Esophagus (tissue), 2 donors: ENCODE data around the gene VIPR2. TPM values are rescaled to one million over a fixed set of nuclear protein-coding genes. Genes with fewer than 3 reads are reported as not detected.

Source experiments
- H3K27ac ChIP-seq, 2 donors: one replicate each; pipeline ENCODE4 v1.5.1; 2013; ENCODE audit warnings: low read depth in 2 of 2, mild to moderate bottlenecking in 2 of 2, inconsistent platforms in 1 of 2, low read length in 1 of 2, moderate library complexity in 1 of 2
- H3K27me3 ChIP-seq, 2 donors: one replicate each; pipeline ENCODE4 v1.6.1; 2013; ENCODE audit warnings: low read length in 2 of 2, control low read depth in 1 of 2, mild to moderate bottlenecking in 1 of 2; ENCODE audit not compliant: insufficient read depth in 2 of 2, control insufficient read depth in 1 of 2
- H3K36me3 ChIP-seq, 2 donors: one replicate each; pipeline ENCODE4 v1.6.1; 2013; ENCODE audit warnings: low read length in 1 of 2; ENCODE audit not compliant: control insufficient read depth in 2 of 2, insufficient read depth in 2 of 2
- H3K4me1 ChIP-seq, 2 donors: one replicate each; pipeline ENCODE4 v1.6.1; 2013; ENCODE audit warnings: low read length in 1 of 2; ENCODE audit not compliant: control insufficient read depth in 2 of 2, insufficient read depth in 2 of 2
- H3K4me3 ChIP-seq, 2 donors: one replicate each; pipeline ENCODE4 v1.5.1; 2013; ENCODE audit warnings: low read length in 2 of 2, mild to moderate bottlenecking in 2 of 2, low read depth in 1 of 2, moderate library complexity in 1 of 2
- H3K9me3 ChIP-seq, 2 donors: one replicate each; pipeline ENCODE4 v1.6.1; 2013; ENCODE audit warnings: mild to moderate bottlenecking in 2 of 2, low read depth in 1 of 2, low read length in 1 of 2, moderate library complexity in 1 of 2; ENCODE audit not compliant: control insufficient read depth in 2 of 2, insufficient read depth in 1 of 2
- WGBS, 2 donors: extraction: QIAGEN DNeasy Blood & Tissue Kit; methylation state at CpG; one replicate each; pipeline ENCODE4 v1.1.7; 2013; 5-methylcytosine and 5-hydroxymethylcytosine counted together
- polyA plus RNA-seq, 2 donors: library from polyadenylated mRNA; stranded (reverse); fragments of 200-250 nt; gene quantifications; one replicate each; pipeline ENCODE4 v1.2.3, GENCODE V29; 2013
- donor health status: healthy with polysubstance abuse.
- donor health status: Bipolar disorder and iron deficiency.

Gene VIPR2
- polyA plus RNA-seq, 2 donors: 0.39 to 0.40 TPM

DNA sequence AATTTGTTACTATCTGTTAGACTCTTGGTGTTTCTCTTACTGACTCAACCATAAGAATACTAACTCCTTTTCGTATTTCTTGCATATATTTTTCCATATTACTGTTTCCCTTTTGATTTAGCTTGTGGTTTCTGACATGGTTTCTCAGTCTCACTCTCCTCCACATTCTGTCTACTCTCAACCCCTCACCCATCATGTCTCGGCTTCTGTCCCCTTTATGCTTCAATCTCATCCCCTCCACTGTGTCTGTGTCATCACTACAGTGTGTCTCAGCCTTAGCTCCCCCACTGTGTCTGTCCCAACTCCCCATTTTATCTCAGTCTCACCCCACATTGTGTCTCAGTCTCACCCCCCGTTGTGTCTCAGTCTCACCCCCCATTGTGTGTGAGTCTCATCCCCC is 126.9 kb downstream of the VIPR2 start:
- Histone ChIP-seq H3K9me3 (no peaks in the 10 kb centered on the region), H3K4me3 (no peak overlapping the region), H3K27ac (no peak overlapping the region), H3K36me3 (no peaks in the 10 kb centered on the region), H3K27me3 (no peaks in the 10 kb centered on the region), H3K4me1 (peaks cover 0 to 7% of the 10 kb centered on the region in 2 donors)
- WGBS, 2 donors: 67 to 78% methylated on average over 3 of the region's 3 CpGs

DNA sequence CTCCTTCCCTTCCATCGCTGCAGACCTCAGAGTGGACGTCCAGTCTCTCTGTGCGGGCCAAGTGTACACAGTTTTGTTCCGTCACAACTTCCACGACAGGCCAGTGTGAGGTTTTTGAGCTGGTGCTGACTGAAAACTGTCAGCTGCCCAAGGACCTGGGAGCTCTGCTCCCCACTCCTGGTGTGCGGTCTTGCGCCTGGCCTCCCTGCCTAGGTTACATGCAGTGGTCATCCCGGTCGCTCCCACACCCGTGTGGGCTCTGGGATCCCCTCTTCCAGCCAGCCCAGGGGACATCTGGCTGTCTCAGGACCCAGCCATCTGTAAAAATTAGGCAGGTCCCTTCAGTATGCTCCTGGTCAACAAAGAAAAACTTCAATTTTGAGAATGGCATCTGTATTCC is 127.5 kb downstream of the VIPR2 start:
- no peaks in the 10 kb centered on the region for H3K36me3 ChIP-seq
- no peak overlapping the region for H3K27ac ChIP-seq
- H3K27me3 ChIP-seq: no peaks in the 10 kb centered on the region
- 91 to 92% methylated on average over 10 of the region's 10 CpGs for WGBS, 2 donors
- no peak overlapping the region for H3K4me3 ChIP-seq
- peaks cover 0 to 8% of the 10 kb centered on the region in 2 donors for H3K4me1 ChIP-seq
- no peaks in the 10 kb centered on the region for H3K9me3 ChIP-seq

DNA sequence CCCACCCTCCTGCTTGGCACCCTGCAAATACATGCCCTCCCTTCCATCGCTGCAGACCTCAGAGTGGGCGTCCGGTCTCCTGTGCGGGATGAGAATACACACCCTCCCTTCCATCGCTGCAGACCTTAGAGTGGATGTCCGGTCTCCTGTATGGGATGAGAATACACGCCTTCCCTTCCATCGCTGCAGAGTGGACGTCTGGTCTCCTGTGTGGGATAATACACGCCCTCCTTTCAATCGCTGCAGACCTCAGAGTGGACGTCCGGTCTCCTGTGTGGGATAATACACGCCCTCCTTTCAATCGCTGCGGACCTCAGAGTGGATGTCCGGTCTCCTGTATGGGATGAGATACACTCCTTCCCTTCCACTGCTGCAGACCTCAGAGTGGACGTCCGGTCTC is 128.1 kb downstream of the VIPR2 start:
- Histone ChIP-seq H3K36me3 (no peaks in the 10 kb centered on the region), H3K27me3 (no peaks in the 10 kb centered on the region), H3K27ac (no peak overlapping the region), H3K9me3 (no peaks in the 10 kb centered on the region), H3K4me1 (peaks cover 0 to 8% of the 10 kb centered on the region in 2 donors), H3K4me3 (no peak overlapping the region)
- 87 to 92% methylated on average over 19 of the region's 19 CpGs for WGBS, 2 donors

DNA sequence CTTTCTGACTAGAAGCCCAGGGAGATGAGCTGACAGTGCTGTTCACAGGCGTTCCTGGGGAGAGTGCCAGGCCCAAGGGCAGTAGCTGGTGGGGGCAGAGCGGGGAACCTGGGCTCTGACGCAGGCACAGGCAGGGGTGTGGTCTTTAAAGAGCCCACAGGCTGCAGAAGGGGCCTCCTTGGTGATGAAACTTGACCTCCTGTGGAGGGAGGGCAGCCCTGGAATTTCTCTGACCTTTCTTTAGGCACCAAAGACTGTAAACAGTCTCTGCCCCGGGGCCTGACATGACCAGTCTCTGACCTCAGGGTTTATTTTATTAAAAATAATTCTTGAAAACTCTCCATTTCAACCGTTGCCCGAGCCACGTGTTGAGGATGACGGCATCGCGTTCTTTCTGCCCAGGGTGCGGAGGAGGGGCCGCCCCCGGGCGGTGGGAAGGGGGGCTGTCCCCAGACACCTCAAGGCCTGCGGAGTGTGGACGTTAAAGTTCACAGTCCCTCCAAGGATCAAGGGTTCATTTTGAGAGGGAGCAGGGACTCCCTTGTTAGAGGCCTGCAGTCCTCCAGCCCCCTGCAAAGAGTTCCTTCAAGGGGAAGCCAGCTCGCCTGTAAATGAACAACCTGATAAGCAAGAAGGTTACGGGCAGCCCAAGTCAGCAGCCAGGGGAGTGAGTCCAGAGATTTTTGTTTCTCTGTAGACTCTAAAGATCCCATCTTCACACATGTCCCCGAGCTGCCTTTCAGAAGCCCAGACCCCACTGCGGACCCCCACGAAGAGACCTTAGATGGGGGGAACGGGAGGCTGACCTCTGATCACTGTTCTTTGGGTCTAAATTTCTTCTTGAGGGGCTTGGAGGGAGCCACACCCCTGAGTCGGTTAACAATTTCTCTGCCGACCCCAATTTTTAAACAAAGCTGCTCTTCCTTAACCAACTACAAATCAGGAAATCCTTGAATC is 128.9 kb downstream of the VIPR2 start:
- no peak overlapping the region for H3K4me3 ChIP-seq
- H3K9me3 ChIP-seq: no peaks in the 10 kb centered on the region
- H3K27ac ChIP-seq: peak overlapping the region in 1 of 2 donors; percentile 50
- H3K4me1 ChIP-seq: peaks cover 0 to 8% of the 10 kb centered on the region in 2 donors
- 42 to 45% methylated on average over 24 of the region's 24 CpGs for WGBS, 2 donors
- no peaks in the 10 kb centered on the region for H3K27me3 ChIP-seq
- no peaks in the 10 kb centered on the region for H3K36me3 ChIP-seq

DNA sequence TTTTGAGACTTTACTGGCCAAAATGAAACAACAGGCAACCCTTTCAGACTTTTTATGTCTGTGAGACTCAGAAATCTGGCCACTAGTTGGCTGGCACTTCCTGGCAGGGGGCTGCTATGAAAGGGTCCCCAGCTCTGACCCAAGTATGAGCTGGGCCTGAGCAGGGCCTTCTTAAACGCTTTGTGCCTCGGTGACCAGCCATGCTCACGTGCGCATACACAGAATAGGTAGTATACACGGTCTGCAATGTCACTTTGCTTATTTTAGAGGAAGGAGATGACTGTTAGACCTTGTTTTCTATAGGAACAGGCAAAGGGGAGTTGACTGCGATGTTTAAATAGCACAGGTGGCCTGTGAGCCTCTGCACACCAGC is 129.6 kb downstream of the VIPR2 start:
- Histone ChIP-seq H3K9me3 (no peaks in the 10 kb centered on the region), H3K4me1 (peaks cover 0 to 8% of the 10 kb centered on the region in 2 donors), H3K4me3 (no peak overlapping the region), H3K27ac (peak overlapping the region in 1 of 2 donors; percentile 50), H3K27me3 (no peaks in the 10 kb centered on the region), H3K36me3 (no peaks in the 10 kb centered on the region)
- WGBS, 2 donors: 66 to 68% methylated on average over 6 of the region's 6 CpGs

DNA sequence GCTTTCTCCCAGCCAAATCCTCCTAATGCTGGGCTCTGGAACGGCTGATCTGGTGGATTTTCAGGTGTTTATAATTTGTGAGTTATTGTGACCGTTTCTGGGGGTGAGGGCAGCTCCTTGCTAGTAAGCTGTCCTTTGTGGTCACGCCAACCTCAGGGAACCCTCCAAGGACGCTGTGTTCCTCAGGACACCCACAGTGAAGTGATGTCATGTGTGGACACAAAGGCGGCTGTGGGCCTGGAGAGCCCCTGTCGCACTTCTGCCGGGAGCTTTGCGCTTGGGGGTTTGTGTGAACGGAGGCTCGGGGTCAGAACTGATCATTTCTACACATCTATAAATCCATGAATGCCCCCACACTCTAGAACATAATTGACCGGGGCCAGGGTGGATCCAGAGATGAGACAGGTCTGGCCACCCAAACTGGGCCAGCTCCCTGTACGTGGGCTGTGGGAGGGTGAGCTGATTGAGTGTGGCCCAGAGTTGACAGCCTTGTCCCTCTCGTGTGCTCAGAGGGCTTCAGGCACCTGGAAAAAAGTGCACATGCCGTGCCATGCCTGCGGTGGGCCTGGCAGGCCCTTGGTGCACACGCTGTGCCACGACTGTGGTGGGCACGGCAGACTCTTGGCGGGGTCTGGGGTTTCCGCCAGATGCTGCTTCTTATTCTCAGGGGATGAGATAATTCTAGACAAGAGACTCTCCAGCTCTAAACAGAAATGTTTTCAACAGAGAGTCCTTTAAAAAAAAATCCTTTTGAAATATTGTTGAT is 130.2 kb downstream of the VIPR2 start:
- 90% methylated on average over 20 of the region's 20 CpGs for WGBS, 2 donors
- H3K9me3 ChIP-seq: no peaks in the 10 kb centered on the region
- peaks cover 0 to 8% of the 10 kb centered on the region in 2 donors for H3K4me1 ChIP-seq
- H3K27me3 ChIP-seq: no peaks in the 10 kb centered on the region
- H3K4me3 ChIP-seq: no peak overlapping the region
- peak overlapping the region; percentile 10 to 38 for H3K27ac ChIP-seq
- H3K36me3 ChIP-seq: no peaks in the 10 kb centered on the region

DNA sequence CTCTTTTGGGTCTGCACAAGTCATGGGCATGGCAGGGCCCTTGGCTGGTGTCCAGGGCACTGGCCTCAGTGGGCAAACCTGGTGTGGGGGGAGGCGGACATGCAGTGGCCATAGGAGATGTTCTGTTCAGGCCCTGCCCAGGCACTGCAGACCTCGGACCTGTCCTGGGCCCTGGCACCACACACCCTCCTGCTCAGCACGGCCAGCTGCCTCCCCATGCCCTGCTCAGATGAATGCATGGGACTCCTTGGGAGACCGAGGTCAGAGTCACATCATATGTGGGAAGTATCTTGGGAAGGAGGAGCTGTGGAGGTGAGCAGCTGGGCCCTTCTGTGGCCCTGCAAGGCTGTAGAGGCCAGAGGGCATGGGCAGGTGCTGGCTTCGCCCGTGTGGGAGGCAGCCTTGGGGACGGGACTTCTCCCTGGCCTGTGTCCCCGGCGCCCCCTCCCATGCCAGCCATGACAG is 130.8 kb downstream of the VIPR2 start:
- no peaks in the 10 kb centered on the region for H3K9me3 ChIP-seq
- H3K4me1 ChIP-seq: peaks cover 0 to 8% of the 10 kb centered on the region in 2 donors
- H3K27ac ChIP-seq: peak overlapping the region; percentile 10 to 38
- no peak overlapping the region for H3K4me3 ChIP-seq
- no peaks in the 10 kb centered on the region for H3K36me3 ChIP-seq
- H3K27me3 ChIP-seq: no peaks in the 10 kb centered on the region
- WGBS, 2 donors: 93 to 96% methylated on average over 9 of the region's 9 CpGs

DNA sequence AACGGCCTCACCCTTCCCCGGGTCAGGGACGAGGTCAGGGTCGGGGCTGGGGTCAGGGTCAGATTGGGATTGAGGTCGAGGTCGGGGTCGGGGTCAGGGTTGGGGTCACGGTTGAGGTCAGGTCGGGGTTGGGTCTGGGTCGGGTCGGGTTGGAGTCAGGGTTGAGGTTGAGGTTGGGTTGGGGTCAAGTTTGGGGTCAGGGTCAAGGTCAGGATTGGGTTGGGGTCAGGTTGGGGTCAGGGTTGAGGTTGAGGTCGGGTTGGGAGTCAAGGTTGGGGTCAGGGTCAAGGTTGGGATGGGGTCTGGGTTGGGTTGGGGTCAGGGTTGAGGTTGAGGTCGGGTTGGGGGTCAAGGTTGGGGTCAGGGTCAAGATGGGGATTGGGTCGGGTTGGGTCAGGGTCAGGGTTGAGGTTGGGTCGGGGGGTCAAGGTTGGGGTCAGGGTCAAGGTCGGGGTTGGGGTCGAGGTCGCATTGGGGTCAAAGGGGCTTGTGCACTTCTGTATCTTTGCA is 131.4 kb downstream of the VIPR2 start:
- Histone ChIP-seq H3K4me3 (no peak overlapping the region), H3K27me3 (no peaks in the 10 kb centered on the region), H3K27ac (peak overlapping the region; percentile 49 to 73), H3K36me3 (no peaks in the 10 kb centered on the region), H3K4me1 (peaks cover 0 to 8% of the 10 kb centered on the region in 2 donors), H3K9me3 (no peaks in the 10 kb centered on the region)
- WGBS, 2 donors: 83 to 86% methylated on average over 18 of the region's 18 CpGs

DNA sequence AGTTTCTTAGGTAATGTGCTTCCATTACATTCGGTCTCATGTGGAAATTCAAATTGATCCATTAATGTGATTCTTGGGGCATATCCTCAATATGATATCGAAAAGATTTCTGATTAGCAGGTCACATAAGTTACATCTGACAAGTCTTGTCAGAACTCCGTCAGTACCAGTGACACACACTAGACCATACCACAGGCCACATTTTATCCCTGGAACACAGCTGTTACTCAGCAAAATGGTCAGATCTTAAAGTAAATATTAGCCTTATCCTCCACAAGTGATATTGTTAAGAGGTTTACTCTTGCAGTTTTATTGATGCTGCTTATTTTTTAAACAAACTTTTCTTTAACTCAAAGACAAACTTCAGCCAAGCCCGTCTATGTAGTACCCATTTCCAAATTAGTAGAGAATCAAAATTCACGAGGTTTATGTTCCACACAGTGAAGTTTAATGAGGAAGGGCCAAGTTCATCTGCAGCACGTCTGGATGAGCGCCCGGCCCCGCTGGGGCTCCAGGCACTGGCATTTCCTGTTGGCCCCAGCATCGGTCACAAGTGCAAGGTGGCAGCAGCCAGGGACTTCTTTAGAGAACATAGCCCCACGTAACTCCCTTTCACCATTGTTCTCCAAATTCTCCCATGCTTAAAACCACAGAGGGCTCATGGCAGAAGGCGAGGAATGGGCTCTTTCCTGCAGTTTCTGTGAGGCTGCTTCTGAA is 132.2 kb downstream of the VIPR2 start:
- peak overlapping the region; percentile 49 to 73 for H3K27ac ChIP-seq
- no peak overlapping the region for H3K4me3 ChIP-seq
- no peaks in the 10 kb centered on the region for H3K9me3 ChIP-seq
- H3K36me3 ChIP-seq: no peaks in the 10 kb centered on the region
- 28 to 42% methylated on average over 12 of the region's 12 CpGs for WGBS, 2 donors
- H3K4me1 ChIP-seq: peaks cover 0 to 8% of the 10 kb centered on the region in 2 donors
- no peaks in the 10 kb centered on the region for H3K27me3 ChIP-seq
